ENCODE results near the gene AACS. TPM values are rescaled to one million over a fixed set of nuclear protein-coding genes. Genes with fewer than 3 reads are reported as not detected.

The AACS gene
- polyA plus RNA-seq, 2 of the 4 experiments (the other 2 are of a cell fraction) = 18.6 to 20.4 TPM

DNA sequence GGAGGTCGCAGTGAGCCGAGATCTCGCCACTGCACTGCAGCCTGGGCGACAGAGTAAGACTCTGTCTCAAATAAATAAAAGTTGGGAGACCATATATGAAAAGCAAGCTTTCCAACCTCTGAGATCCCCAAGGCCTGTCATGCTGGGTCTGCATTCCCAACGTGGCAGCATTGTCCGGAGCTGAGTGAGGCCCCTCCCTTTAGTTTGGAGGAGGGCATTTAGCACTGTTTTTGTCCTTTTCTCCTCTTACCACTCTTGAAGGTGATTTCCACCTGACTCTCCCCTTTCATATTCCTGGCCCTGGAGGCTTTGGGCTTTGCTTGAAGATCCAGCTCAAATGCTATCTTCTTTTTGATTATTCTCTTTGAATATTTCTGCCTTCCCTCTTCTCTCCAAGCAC is 3.2 kb downstream of the AACS start:
- Histone ChIP-seq H3K4me2 (no peak overlapping the region), H3K4me1 (peaks cover 10% of the 10 kb centered on the region; the same call in 2 of the 3 replicates), H3K4me3 (no peak overlapping the region), H3K27ac (no peak overlapping the region), H3K9me3 (no peaks in the 10 kb centered on the region)
- no peak for FAIRE-seq
- ChIA-PET CTCF (interaction anchor here (1.3 kb wide), 1 partner anchor 74 kb away, joined by 4 read pairs; no protein-coding TSS in a partner anchor), POLR2A (no interaction called here)
- no peak for ATAC-seq
- no peak for DNase-seq (ENCODE audit: low read depth in 1 of 2, low spot score in 1 of 2)
- 89% methylated on average over 6 of the region's 6 CpGs for WGBS (ENCODE audit: missing lambda C conversion rate)
- no peak for TF ChIP-seq ZC3H11A (IDR thresholded peaks at IDR 0.05)
- TF ChIP-seq KDM5A (IDR thresholded peaks at IDR 0.05) = no peak
- no peak for TF ChIP-seq ZFP36 (IDR thresholded peaks at IDR 0.05; ENCODE audit: borderline replicate concordance, partially characterized antibody)
- TF ChIP-seq POLR2A (IDR thresholded peaks at IDR 0.05; ENCODE audit: low read length) = no peak

- no peak overlapping the region for H3K4me2 ChIP-seq
- no peaks in the 10 kb centered on the region for H3K9me3 ChIP-seq
- CTCF ChIA-PET = interaction anchor here (1.2 to 1.3 kb wide), 2 partner anchors 16 to 20 kb away, joined by 3 read pairs; no protein-coding TSS in a partner anchor
- ATAC-seq = no peak
- DNase-seq (ENCODE audit: low read depth in 1 of 2, low spot score in 1 of 2) = no peak
- POLR2A ChIA-PET = no interaction called here
- TF ChIP-seq ZC3H11A (IDR thresholded peaks at IDR 0.05) (no peak), NFE2L2 (conservative IDR thresholded peaks at IDR 0.05; ENCODE audit: low read length) (no peak), NR3C1 (IDR thresholded peaks at IDR 0.05) (no peak), CBX8 (IDR thresholded peaks at IDR 0.05) (no peak), CHD4 (IDR thresholded peaks at IDR 0.05; ENCODE audit: borderline replicate concordance) (no peak), HEYL (CRISPR knock-in tag; IDR thresholded peaks at IDR 0.05) (no peak), JUNB (IDR thresholded peaks at IDR 0.05) (no peak)
- TF ChIP-seq, protein P1, sequence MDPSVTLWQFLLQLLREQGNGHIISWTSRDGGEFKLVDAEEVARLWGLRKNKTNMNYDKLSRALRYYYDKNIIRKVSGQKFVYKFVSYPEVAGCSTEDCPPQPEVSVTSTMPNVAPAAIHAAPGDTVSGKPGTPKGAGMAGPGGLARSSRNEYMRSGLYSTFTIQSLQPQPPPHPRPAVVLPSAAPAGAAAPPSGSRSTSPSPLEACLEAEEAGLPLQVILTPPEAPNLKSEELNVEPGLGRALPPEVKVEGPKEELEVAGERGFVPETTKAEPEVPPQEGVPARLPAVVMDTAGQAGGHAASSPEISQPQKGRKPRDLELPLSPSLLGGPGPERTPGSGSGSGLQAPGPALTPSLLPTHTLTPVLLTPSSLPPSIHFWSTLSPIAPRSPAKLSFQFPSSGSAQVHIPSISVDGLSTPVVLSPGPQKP (IDR thresholded peaks at IDR 0.05; ENCODE audit: low read depth, low read length) = no peak
- no peak overlapping the region for H3K4me3 ChIP-seq
- H3K4me1 ChIP-seq = peaks cover 8% of the 10 kb centered on the region; the same call in 2 of the 3 replicates
- WGBS (ENCODE audit: missing lambda C conversion rate) = 80% methylated on average over 8 of the region's 8 CpGs
- FAIRE-seq = no peak
- no peak overlapping the region for H3K27ac ChIP-seq
These were observed 4.4 kb downstream of the AACS start for GRCh38 chr12:125069616-125070015.

- WGBS (ENCODE audit: missing lambda C conversion rate) = 87% methylated on average over 6 of the region's 6 CpGs
- ATAC-seq = peak in 1 of 2 experiments; percentile 9; a peak in 2 of 6 replicates
- ChIA-PET POLR2A (no interaction called here), CTCF (interaction anchor here (1.1 to 1.3 kb wide), 3 partner anchors 8 to 20 kb away, joined by 3 read pairs; no protein-coding TSS in a partner anchor)
- Histone ChIP-seq H3K4me1 (peaks cover 7% of the 10 kb centered on the region; the same call in 2 of the 3 replicates), H3K4me3 (no peak overlapping the region), H3K27ac (no peak overlapping the region), H3K9me3 (no peaks in the 10 kb centered on the region), H3K4me2 (no peak overlapping the region)
- FAIRE-seq = no peak
- DNase-seq (ENCODE audit: low read depth in 1 of 2, low spot score in 1 of 2) = peak in 1 of 2 experiments; percentile 31
- TF ChIP-seq HOXA7 (CRISPR knock-in tag; IDR thresholded peaks at IDR 0.05) = no peak
- no peak for TF ChIP-seq POLR2AphosphoS2 (conservative IDR thresholded peaks at IDR 0.05; ENCODE audit: low read length)
- no peak for TF ChIP-seq ESRRA (IDR thresholded peaks at IDR 0.05; ENCODE audit: borderline replicate concordance, low read length)
- TF ChIP-seq SREBF2 (IDR thresholded peaks at IDR 0.05) = no peak
- TF ChIP-seq RNF2 (IDR thresholded peaks at IDR 0.05; ENCODE audit: borderline replicate concordance, low read depth) = no peak
- TF ChIP-seq RAD21 (conservative IDR thresholded peaks at IDR 0.05 in 1 of 2, IDR thresholded peaks at IDR 0.05 in 1 of 2) = peak; percentile 24 to 53; a peak in 3 of 5 replicates
- TF ChIP-seq, protein P1 (IDR thresholded peaks at IDR 0.05; ENCODE audit: low read depth, low read length) = no peak
- no peak for TF ChIP-seq TP53 (CRISPR knock-in tag; IDR thresholded peaks at IDR 0.05)
These were observed 4.9 kb downstream of the AACS start for GRCh38 chr12:125070112-125070511.

All from A549 (cell line).